Rectal smooth muscle tissue (tissue), 1 donor: ENCODE data around the gene MTX1.
"Not testable (repeated sequence)": the region's sequence is repeated elsewhere in the genome, so short reads cannot be mapped to it uniquely, and the experiment has no call there.

Experiments used
- H3K27ac ChIP-seq: one replicate; pipeline ENCODE4 v1.7.0; 2013; ENCODE audit warnings: low read depth, low read length, inconsistent platforms
- H3K27me3 ChIP-seq: one replicate; pipeline ENCODE4 v1.7.0; 2013; ENCODE audit warnings: low read length; ENCODE audit not compliant: control insufficient read depth, insufficient read depth
- H3K36me3 ChIP-seq: one replicate; pipeline ENCODE4 v1.7.0; 2013; ENCODE audit warnings: low read length; ENCODE audit not compliant: control insufficient read depth, insufficient read depth
- H3K4me1 ChIP-seq: one replicate; pipeline ENCODE4 v1.7.0; 2013; ENCODE audit warnings: low read length; ENCODE audit not compliant: control insufficient read depth, insufficient read depth
- H3K4me3 ChIP-seq: one replicate; pipeline ENCODE4 v1.7.0; 2013; ENCODE audit warnings: low read length
- H3K9ac ChIP-seq: one replicate; pipeline ENCODE4 v1.7.0; 2013; ENCODE audit warnings: low read length

MTX1 gene

GRCh38 chr1:155187456-155187891 lies 21.0 kb upstream of the MTX1 start:
- H3K27me3 ChIP-seq: no peaks in the 10 kb centered on the region
- no peak overlapping the region for H3K27ac ChIP-seq
- no peaks in the 10 kb centered on the region for H3K36me3 ChIP-seq
- no peak overlapping the region for H3K9ac ChIP-seq
- H3K4me1 ChIP-seq: no peaks in the 10 kb centered on the region
- no peak overlapping the region for H3K4me3 ChIP-seq

DNA sequence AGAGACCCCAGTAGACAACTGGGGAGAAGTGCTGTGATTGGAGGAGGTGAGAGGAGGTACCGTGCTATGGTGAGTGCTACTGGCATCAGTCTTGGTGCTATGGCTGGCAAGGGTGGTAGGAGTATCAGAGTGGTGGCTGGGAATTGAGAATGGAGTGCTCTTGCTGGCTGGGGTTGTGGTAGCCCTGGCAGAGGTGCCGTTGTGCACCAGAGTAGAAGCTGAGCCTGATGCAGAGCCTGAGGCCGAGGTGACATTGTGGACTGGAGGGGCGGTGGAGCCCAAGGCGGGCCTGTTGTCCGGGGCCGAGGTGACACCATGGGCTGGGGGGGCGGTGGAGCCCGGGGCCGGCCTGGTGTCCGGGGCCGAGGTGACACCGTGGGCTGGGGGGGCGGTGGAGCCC lies 20.2 kb upstream of the MTX1 start:
- Histone ChIP-seq H3K4me1 (peaks cover 4% of the 10 kb centered on the region), H3K36me3 (no peaks in the 10 kb centered on the region), H3K27ac (no peak overlapping the region), H3K9ac (no peak overlapping the region), H3K4me3 (no peak overlapping the region), H3K27me3 (no peaks in the 10 kb centered on the region)

- H3K27ac ChIP-seq, H3K36me3 ChIP-seq, H3K27me3 ChIP-seq, H3K4me3 ChIP-seq, H3K9ac ChIP-seq: not testable (repeated sequence)
- H3K4me1 ChIP-seq: peaks cover 14% of the 10 kb centered on the region
Measured at GRCh38 chr1:155189926-155190325, 18.6 kb upstream of the MTX1 start.

- no peak overlapping the region for H3K4me3 ChIP-seq
- H3K27me3 ChIP-seq: no peaks in the 10 kb centered on the region
- H3K36me3 ChIP-seq: peaks cover 3% of the 10 kb centered on the region
- H3K27ac ChIP-seq: no peak overlapping the region
- peaks cover 17% of the 10 kb centered on the region for H3K4me1 ChIP-seq
- no peak overlapping the region for H3K9ac ChIP-seq
Measured at GRCh38 chr1:155191904-155192303, 16.6 kb upstream of the MTX1 start.

DNA sequence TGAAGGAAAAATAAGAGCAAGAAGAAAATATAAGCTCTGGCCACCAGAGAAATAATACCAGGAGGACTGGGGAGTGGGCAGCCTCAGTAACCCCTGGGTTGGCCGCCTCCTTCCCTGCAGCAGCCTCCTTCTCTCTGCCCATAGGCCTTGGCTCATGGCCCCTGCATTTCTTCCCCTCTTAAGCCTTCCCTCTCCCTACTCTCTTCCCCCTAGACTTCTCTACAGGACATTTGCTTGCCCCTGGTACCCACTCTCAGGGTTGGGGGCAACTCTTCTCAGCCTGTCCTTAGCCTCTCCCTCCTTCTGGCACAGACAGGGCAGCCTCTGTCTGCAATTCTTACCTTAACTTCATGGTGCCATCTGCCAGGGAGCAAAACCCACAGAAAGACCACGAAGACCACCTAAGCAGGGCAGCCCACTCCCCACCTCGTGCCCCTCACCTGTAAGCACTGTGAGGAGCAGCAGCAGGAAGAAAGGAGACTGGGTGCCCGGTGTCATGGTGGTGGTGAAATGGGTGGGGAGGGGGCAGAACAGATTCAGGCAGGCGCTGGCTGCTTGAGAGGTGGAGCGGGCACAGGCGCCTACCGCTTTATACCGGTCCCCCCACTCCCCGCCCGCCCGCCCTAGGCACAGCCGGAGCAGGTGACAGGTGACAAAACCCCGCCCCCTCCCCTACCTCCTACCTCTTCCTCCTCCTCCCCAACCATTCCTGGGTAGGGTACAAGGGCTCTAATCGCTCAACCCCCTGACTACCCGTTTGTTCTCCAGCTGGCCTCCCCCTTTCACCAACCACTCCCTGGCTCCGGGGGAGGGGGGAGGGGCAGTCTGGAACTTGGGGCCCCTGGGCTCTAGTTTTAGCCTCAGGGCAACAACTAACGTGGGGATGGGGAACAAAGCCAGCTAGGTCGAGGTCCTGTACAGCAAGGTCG lies 15.9 kb upstream of the MTX1 start:
- Histone ChIP-seq H3K4me3 (peak overlapping the region; percentile 81), H3K4me1 (peaks cover 17% of the 10 kb centered on the region), H3K9ac (peak overlapping the region; percentile 51)

GRCh38 chr1:155193275-155193990 lies 15.1 kb upstream of the MTX1 start:
- H3K36me3 ChIP-seq: peaks cover 6% of the 10 kb centered on the region
- H3K4me1 ChIP-seq: peaks cover 17% of the 10 kb centered on the region
- H3K27me3 ChIP-seq: no peaks in the 10 kb centered on the region
- peak overlapping the region; percentile 51 for H3K9ac ChIP-seq
- H3K27ac ChIP-seq: peak overlapping the region; percentile 95
- peak overlapping the region; percentile 81 for H3K4me3 ChIP-seq

More for the DNA sequence above, 15.9 kb upstream of the MTX1 start:
- Histone ChIP-seq H3K27me3 (no peaks in the 10 kb centered on the region), H3K27ac (peak overlapping the region; percentile 95), H3K36me3 (peaks cover 3% of the 10 kb centered on the region)

DNA sequence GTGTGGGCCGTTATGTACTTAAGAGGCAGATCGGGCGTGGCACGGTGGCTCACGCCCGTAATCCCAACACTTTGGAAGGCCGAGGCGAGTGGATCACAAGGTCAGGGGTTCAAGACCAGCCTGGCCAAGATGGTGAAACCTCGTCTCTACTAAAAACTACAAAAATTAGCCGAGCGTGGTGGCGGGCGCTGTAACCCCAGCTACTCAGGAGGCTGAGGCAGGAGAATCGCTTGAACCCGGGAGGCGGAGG lies 14.6 kb upstream of the MTX1 start:
- H3K9ac ChIP-seq: peak overlapping the region; percentile 51
- H3K4me1 ChIP-seq: peaks cover 17% of the 10 kb centered on the region
- H3K27me3 ChIP-seq: not testable (repeated sequence)

DNA sequence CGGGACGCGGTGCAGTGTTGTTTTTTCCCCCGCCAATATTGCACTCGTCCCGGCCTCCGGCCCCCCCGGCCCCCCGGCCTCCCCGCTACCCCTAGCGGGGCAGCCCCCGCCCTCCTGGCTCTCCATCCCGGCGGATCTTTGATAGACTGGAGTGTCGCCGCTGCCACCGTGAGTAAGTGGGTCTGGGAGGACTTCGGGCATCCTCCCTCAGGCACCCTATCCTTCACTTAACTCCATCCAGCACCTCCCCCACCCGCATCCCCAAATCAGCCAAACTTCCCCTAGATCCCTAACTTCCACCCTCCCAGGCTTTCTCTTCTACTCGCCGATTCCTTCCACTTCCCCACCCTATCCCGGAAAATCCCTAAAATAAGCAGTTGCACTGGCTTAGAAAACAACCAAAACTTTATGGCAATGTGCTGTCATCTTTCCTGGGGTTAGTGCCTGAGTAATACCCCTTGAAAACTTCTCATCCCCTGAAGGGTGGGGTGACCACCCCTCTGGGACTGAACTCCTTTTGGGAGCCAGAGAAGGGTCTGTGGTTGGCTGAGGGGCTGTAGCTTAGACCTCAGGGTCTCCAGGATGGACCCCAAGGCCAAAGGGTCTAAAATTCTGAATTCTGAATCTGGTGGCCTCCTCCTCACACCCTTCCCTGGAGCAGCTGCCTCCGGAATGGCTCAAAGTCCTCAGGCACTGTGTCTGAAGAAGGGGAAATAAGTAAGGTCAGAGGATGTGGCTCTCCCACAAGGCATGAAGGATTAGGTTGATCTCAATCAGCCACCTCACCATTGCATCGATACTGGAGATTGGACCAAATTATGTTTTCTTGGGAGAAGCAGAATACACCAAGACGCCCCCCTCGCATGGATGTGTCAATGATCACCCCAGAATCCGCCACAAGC lies 13.0 kb upstream of the MTX1 start:
- Histone ChIP-seq H3K36me3 (peaks cover 6% of the 10 kb centered on the region), H3K9ac (no peak overlapping the region), H3K4me3 (peak overlapping the region; percentile 81), H3K27ac (peak overlapping the region; percentile 95), H3K27me3 (no peaks in the 10 kb centered on the region), H3K4me1 (peaks cover 17% of the 10 kb centered on the region)

More for the DNA sequence above, 14.6 kb upstream of the MTX1 start:
- H3K36me3 ChIP-seq: not testable (repeated sequence)
- H3K4me3 ChIP-seq: peak overlapping the region; percentile 81
- H3K27ac ChIP-seq: peak overlapping the region; percentile 95

- Histone ChIP-seq H3K9ac (no peak overlapping the region), H3K36me3 (peaks cover 6% of the 10 kb centered on the region), H3K4me1 (peaks cover 17% of the 10 kb centered on the region), H3K27me3 (no peaks in the 10 kb centered on the region), H3K4me3 (no peak overlapping the region), H3K27ac (peak overlapping the region; percentile 95)
Measured at GRCh38 chr1:155196103-155196892, 12.2 kb upstream of the MTX1 start.

DNA sequence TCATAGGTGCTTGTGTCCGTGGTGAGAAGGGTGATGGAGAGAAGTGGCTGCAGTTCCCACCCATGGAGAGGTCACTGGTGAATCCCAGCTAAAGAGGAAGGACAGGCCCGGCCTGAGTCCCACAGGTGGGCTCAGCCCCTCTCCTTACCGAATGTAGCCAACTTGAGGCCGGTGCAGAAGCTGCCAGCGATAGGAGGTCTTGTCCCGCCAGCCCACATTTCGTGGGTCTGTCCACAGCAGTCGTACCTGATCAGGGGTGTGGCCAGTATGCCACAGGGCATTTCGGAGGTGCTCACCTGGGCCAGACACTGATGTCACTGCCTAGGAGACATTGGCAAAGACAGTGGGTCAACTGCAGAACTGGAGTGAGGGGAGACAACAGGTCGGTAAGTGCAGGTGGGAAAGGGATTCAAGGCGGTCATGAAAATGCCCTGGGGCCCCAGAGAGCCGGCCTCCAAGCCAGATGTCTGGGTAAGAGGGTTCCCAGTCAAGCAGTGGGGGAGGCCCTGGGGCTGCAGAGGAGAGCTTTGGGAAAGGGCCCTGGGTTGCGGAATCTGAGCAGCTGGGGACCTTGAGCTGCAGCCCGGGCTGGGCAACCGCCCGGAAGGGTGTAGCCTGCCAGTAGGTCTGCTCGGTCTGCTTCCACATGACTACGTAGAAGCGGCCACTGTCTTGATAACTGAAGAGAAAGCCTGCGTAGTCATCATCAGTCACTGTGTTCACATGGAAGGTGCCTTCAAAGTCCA lies 11.4 kb upstream of the MTX1 start:
- H3K27ac ChIP-seq: no peak overlapping the region
- H3K36me3 ChIP-seq: peaks cover 6% of the 10 kb centered on the region
- H3K9ac ChIP-seq: no peak overlapping the region
- H3K4me1 ChIP-seq: peaks cover 17% of the 10 kb centered on the region
- no peak overlapping the region for H3K4me3 ChIP-seq
- no peaks in the 10 kb centered on the region for H3K27me3 ChIP-seq

GRCh38 chr1:155197901-155198546 lies 10.5 kb upstream of the MTX1 start:
- Histone ChIP-seq H3K9ac (no peak overlapping the region), H3K27ac (no peak overlapping the region), H3K36me3 (peaks cover 6% of the 10 kb centered on the region), H3K4me1 (peaks cover 15% of the 10 kb centered on the region), H3K27me3 (no peaks in the 10 kb centered on the region), H3K4me3 (no peak overlapping the region)
